Inflammatory macrophage (primary cell): ENCODE results near the gene PPP2R2D.
"Not testable (repeated sequence)": the region's sequence is repeated elsewhere in the genome, so short reads cannot be mapped to it uniquely, and the experiment has no call there.

Source experiments
- DNase-seq, 2 donors: peaks; one replicate each; pipeline ENCODE4 v3.0.0-alpha.2; 2020 to 2022

Gene PPP2R2D

DNA sequence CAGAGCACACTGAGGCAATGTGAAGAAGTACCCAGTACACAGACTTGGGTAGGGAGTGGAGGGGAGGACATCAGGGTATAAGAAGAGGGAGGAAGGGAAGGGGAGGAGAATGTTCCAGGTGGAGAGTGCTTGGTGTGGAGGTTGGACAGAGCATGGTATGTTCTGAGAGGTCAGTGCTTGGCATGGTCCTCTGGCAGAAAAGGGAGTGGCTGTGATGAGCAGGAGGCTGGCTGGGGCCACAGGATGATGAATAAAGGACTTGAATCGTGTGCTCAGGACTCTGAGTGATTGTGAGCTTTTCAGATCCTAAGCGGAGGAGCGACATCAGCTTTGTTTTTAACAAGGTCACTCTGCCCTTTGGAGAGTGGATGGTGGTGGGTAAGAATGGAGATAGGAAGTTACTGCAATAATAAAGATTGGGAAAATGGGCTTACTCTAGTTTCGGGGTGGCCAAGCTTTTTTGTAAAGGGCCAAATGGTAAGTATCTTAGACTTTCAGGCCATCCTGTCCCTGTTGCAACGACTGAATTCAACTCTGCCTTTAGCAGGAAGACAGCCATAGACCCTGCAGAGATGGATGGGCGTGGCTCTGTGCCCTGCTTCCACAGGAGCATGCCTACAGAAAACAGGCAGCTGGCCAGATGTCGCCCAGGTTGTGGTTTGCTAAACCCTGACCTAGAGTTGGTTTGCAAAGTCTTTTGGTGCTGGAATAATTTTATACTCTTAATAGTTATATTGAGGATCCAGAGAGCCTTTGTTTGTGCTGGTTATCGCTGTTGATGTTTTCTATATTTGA, 8.4 kb downstream of the PPP2R2D start:
- no peak for DNase-seq

DNA sequence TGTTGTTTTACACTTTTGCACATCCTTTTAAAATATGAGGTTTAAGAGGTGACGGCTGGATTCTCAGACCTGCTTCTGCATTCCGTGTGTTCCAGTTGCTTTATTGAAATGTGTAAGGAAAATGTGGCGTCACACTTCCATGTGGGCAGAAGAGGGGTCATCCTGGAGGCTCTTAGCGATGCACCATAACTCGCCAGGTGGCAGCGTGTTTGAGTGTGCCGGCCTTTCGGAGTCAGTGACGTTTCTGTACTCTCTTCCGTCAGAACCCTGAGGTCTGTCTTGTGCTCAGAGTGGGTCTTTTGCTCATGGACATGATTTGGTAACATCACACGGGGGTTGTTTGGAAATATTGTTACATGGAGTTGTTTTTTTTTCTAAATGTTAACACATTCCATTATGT, 9.1 kb downstream of the PPP2R2D start:
- DNase-seq, result no peak

DNA sequence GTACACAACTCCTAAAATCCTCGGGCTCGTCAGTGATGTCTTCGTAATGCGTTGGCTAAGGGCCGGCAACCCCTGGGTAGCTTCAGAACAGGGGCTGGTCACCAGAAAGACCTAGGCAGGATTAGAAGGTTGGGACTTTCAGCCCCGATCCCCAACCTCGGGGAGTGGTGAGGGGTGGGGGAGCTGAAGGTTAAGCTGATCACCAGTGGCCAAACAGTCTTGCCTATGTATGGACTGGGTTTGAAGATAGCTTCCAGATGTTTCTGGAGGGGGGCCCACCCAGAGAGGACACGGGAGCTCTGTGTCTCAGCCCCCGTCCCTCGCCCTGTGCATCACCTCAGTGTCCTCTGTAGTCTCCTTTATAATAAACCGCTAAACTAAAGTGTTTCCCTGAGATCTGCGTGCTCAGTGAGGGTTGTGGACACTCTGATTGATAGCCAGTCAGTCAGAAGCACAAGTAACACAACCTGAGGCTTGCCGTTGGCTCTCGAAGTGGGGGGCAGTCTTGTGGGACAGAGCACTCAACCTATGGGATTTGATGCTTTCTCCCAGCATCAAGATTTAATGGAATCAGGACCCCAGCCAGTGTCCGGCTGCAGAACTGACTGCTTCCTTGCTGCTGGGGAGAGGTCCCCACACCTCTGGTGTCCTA, 10.0 kb downstream of the PPP2R2D start:
- DNase-seq, result no peak

DNA sequence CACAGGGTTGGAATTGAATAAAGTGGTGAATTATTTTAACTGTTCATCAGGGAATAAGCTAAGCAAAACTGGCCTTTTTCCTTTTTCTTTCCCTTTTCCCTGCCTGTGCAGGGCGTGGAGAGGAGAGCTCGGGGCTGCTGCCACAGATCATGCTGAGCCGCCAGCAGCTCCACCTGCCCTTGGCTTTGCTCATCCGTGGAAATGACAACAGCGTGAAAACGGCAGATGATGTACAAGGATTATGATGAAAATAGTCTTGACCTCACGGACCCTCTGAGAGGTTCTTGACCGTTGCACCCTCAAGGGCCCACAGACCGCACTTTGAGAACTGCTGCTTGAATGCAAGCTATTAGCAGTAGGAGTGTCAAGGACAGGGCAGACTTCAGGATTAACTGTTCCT, 10.6 kb downstream of the PPP2R2D start:
- DNase-seq, result no peak

DNA sequence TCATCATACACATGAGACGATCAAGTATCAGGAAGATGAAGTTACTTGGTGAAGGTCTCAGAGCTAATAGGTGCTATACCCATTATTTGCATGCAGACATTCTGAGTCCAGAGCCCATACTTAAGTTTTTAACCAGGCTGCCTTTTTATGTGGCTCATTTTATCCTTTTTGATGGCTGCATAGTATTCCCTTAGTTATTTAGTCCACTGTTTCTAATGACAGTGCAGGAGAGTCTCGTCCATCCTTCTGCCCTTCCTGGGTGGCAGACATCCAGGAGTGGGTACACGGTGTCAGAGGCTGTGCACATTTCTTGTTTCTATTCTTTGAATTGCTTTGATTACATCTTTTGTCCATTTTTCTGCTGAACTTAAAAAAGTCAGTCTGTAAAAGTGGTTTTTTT, 11.8 kb downstream of the PPP2R2D start:
- no peak for DNase-seq

DNA sequence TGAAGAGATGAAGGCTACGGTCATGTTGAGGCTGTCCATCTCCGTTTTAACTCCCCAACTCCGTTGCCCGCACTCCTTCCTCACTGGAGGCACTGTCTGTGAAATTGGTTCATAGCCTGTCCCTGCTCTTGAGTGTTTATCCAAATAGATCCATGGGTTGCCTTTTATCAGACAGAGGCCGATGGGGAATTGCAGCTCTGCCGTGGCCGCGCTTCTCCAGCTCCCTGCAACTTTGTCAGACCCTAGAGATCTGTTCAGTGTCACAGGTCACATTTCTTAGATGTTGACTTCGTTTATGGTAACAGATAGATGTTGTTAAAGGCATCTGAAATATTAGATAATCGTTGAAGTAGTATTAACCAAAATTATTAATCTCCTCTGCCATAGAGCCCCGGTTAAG, 14.7 kb downstream of the PPP2R2D start:
- DNase-seq, result no peak

DNA sequence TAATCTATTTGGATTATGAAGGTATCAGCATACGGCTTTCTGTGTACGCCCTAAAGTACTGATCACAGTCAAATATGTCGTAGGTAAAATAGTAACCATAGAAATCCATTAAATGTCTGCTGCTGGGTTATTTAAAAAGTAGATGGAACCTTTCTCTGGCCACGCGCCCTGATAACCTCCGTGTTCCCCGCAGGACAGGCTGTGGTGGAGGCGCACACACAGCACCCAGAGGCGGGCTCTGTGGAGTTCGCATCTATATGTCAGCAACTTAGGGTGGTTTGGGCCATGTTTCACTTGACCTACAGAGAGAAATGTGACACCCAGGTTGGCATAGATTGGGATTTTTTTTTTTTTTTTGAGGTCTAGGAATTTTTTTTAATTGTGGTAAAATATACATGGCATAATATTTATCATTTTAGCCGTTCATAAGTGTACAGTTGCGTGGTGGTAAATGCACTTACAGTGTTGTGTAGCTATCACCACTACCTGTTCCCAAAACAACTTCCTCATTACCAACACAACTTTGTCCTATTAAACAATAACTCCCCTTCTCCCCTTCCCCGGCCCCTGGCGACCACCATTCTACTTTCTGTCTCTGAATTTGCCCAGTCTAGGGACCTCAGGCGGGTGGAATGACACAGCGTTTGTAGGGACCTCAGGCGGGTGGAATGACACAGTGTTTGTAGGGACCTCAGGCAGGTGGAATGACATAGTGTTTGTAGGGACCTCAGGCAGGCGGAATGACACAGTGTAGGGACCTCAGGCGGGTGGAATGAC, 15.4 kb downstream of the PPP2R2D start:
- no peak for DNase-seq

DNA sequence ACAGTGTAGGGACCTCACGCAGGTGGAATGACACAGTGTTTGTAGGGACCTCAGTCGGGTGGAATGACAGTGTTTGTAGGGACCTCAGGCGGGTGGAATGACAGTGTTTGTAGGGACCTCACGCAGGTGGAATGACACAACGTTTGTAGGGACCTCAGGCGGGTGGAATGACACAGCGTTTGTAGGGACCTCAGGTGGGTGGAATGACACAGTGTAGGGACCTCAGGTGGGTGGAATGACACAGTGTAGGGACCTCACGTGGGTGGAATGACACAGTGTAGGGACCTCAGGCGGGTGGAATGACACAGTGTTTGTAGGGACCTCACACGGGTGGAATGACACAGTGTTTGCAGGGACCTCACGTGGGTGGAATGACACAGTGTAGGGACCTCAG, 16.0 kb downstream of the PPP2R2D start:
- DNase-seq, result not testable (repeated sequence)

DNA sequence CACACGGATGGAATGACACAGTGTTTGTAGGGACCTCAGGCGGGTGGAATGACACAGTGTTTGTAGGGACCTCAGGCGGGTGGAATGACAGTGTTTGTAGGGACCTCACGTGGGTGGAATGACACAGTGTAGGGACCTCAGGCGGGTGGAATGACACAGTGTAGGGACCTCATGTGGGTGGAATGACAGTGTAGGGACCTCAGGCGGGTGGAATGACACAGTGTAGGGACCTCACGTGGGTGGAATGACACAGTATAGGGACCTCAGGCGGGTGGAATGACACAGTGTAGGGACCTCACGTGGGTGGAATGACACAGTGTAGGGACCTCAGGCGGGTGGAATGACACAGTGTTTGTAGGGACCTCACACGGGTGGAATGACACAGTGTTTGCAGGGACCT, 16.7 kb downstream of the PPP2R2D start:
- DNase-seq, result not testable (repeated sequence)

DNA sequence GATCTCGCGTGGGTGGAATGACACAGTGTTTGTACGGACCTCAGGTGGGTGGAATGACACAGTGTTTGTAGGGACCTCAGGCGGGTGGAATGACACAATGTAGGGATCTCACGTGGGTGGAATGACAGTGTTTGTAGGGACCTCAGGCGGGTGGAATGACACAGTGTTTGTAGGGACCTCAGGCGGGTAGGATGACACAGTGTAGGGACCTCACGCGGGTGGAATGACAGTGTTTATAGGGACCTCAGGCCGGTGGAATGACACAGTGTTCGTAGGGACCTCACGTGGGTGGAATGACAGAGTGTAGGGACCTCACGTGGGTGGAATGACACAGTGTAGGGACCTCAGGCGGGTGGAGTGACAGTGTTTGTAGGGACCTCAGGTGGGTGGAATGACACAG, 18.7 kb downstream of the PPP2R2D start:
- DNase-seq, result peak in 1 of 2 donors; percentile 47

DNA sequence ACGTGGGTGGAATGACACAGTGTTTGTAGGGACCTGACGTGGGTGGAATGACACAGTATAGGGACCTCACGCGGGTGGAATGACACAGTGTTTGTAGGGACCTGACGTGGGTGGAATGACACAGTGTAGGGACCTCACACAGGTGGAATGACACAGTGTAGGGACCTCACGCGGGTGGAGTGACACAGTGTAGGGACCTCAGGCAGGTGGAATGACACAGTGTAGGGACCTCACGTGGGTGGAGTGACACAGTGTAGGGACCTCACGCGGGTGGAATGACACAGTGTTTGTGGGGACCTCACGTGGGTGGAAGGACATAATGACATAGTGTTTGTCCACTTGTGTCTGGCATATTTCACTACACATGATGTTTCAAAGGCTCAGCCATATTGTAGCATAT, 19.3 kb downstream of the PPP2R2D start:
- peak in 1 of 2 donors; percentile 45 for DNase-seq

DNA sequence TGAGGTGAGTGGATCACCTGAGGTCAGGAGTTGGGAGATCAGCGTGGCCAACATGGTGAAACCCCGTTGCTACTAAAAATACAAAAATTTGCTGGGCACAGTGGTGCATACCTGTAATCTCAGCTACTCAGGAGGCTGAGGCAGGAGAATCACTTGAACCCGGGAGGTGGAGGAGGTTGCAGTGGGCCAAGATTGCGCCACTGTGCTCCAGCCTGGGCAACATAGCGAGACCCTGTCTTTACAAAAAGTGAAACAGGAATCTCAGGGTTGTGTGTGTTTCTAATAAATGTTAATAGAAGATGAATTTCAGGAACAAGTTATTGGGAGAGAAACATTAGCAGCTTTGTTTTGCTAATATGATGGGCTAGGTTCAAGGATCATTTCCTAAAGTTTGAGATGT, 19.9 kb downstream of the PPP2R2D start:
- DNase-seq, result no peak

DNA sequence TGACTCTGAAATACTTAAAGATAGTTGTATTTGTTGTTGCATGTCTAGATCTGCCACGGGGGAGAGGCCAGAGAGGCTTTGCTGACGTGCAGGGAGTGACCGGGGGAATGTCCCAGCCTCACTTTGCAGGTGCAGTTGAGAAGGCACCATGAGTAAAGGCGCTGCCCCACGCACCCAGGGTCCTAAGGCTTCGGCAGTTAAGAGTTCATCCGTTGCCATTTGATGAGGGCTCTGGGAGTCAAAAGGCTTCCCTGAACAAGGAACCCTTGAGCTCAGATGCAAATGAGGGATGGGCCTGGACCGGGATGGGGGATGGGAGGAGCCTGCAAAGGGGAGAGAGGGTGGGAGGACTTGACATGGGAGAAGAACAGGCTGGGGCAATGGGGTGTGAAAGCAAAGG, 20.4 kb downstream of the PPP2R2D start:
- DNase-seq, result no peak

DNA sequence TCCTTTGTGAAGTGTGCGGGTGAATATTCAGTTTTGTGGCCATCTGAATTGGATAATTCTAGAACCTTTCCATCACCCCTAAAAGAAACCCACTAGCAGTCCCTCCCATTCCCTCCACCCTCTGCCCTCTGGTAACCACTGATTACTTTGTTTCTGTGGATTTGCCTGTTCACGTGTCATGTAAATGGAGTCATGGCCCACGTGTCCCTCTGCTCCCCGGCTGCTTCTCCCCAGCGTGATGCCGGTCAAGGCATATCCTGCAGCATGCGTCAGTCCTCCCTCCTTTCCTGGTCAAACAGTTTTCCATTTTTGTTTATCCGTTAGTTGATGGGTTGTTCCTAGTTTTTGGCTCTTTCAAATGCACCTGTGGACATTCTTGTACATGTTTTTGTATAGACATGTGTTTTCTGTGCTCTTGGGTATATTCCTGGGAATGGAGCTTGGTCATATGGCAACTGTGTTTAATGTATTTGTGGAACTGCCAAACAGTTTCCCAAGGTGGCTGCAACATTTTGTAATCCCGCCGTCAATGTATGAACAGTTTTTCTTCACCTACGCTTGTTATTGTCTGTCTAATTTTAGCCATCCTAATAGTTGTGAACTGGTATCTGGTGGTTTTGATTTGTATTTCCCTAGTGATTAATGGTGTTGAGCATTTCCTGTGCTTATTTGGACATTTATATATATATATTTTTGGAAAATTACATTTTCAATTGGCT, 22.4 kb downstream of the PPP2R2D start:
- DNase-seq, result no peak

DNA sequence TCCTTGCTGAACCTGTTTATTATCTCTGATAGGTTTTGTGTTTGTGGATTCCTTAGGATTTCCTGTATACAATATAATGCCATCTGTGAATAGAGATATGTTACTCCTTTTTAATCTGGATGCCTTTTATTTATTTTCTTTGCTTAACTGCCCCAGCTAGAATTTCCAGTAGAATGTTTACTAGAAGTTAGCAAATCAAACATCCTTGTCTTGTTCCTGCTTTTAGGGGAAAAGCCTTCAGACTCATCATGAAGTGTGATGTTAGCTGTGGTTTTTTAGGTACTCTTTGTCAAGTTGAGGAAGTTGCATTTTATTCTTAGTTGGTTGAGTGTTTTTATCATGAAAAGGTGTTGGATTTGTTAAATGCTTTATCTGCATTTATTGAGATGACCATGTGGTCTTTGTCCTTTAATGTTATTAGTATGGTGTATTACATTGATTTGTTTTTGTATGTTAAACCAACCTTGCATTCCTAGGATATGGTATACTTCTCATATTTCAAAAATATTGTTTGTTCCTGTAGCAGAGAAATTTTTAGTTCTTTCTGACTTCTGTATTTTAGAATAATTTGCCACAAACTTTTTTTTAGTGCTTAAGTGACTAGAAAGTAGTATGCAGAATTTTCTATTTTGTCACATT, 24.3 kb downstream of the PPP2R2D start:
- peak; percentile 41 to 48 for DNase-seq

DNA sequence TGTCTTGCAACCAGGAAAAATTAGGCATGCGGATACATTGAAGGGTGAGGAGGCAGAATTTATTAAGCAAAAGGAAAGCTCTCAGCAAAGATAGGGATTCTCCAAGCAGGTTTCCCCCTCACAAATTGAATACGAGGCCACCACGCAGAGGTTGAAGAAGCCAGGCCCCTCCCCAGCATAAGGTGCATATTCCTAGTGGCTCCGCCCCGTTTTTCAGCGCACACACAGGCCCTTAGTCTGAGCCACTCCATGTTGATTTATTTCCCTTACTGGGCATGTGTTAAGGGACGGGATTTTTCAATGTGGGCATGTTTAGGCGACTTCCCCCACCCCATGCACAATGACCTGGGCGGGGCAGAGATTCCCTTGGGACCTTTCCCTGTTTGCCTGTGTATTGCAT, 24.9 kb downstream of the PPP2R2D start:
- no peak for DNase-seq

DNA sequence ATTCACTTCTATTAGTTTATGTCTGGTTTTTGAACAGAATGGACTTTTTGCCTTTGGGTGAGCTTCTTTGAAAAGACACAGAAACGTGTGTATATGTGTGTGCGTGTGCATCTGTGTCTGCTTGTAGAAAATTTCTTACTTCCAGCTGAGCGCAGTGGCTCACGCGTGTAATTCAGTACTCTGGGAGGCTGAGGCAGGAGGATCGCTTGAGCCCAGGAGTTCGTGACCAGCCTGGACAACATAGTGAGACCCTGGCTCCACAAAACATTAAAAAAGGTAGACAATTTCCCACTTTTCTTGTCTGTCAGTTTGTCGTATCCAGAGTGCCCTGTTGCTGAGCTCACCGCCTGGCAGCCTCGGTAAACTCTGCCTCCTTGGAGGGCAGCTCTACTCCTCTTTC, 25.4 kb downstream of the PPP2R2D start:
- no peak for DNase-seq

DNA sequence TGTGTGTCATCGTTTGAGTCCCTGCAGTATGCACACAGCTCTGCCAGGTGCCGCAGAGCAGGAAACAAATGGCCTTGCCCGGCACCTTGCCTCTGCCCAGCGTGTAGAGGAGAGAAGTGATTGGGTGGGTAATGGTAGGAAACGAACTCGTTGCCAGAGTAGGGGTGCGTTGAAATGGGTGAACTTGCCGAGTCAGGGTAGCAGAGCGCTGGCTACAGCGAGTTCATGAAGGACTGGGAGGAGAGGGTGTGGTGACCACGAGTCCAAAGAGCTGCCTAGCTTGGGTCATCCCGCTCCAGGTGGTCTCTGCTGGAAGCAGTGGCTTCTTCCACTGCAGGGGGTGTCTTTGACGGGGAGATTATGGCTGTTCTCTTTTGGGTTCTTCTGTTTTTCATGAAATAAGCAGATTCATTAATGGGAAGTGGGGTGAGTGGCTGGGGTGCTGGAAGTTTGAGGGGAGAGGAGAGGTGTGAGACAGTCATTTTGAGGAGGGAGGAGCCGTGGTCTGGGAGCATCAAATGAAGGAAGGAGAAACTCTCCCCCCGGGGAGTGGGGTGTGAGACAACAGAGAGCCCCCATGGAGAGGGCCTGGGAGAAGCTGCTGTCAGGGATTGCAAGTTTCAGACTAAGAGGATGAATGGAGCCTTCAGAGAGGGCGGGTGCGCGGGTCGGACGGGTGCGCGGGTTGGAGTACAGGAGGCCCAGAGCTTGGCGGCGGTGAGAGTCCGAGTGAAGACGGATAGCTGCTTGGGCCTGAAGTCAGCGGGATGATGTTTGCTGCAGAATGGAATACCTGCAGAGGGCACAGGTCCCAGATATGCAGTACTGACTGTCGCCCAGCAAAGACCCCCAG, 26.2 kb downstream of the PPP2R2D start:
- DNase-seq, result no peak

DNA sequence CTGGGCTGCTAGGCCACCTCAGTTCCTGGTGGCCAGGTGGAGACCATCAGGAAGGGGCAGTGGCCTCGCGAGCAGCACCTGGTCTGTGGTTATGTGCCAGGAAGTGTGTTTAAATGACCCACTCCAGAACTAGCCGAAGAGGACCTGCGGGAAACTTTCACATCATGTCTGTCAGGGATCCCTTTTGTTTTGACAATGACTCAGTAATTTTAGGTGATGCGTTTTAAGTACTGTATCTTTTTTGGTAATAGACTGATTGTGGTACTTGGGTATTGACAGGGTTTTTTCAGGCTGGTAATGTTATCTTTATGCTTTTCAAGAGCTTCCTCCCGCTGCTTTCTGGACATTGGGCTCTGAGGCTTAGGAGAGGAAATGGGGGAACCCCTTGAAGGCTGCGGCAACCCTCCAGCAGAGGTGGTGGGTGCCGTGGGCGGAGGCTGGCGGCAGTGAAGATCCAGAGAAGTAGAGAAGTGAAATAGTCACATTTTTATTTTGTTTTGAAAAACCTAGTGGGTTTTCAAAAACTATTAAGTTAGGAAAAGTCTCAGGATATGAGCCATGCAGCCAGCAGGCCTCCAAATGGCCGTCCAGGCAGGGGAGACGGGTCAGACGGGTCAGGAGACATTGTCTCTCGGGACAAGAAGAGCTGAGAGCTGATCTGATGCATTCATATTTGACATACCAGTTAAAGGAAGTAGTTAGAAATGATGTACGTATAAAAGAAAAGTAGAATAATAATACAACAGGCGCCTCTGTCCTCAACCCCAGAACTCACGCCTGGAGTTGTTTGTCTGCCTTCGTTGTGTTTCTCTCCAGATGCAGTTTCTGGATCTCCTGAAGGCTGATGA, 27.7 kb downstream of the PPP2R2D start:
- peak; percentile 64 to 82 for DNase-seq

DNA sequence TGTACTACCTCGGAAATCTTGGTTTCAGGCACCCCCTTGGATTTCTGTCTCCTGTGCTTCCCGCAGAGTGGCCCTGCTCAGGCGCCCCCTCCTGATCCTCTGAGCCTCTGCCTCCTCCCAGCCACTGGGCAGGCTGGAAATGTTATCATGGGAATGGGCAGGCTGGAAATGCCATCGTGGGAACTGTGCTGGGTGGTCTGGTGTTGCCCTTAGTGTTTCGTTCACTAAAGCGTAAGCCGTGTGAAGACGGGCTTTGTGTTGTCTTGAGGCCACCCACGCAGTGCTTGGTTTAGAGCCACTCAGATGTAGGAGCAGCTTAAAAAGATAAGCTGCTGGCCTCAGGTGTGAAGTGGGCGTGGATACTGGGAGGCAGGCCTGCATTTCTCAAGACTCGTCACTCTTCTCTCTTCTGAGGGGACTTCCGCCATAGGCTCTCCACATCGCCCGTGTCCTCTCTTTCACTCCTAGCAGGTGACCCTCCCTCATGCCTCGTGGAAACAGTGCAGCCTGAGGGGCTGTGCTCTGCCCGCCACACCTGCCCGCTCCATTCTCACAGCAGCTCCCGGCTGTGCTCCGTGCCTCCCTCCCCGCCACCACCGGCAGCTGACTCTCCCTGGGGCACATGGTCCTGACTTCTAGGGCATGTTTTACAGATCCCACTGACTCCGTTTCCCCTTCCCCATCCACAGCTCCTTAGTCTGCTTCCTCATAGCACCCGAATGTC, 28.5 kb downstream of the PPP2R2D start:
- DNase-seq, result no peak
